Stimulated activated CD8-positive, alpha-beta memory T cell treated with anti-CD3 and anti-CD28 coated beads, Interleukin-12 subunit alpha, Interleukin-12 subunit beta, amount 100 ng/mL, for 24 hours (primary cell): ENCODE measurements around the gene TOX3.

Source experiments
- DNase-seq: peaks from one replicate; pipeline ENCODE4 v3.0.0-alpha.2; 2020; ENCODE audit errors: extremely low read depth

Gene TOX3

DNA sequence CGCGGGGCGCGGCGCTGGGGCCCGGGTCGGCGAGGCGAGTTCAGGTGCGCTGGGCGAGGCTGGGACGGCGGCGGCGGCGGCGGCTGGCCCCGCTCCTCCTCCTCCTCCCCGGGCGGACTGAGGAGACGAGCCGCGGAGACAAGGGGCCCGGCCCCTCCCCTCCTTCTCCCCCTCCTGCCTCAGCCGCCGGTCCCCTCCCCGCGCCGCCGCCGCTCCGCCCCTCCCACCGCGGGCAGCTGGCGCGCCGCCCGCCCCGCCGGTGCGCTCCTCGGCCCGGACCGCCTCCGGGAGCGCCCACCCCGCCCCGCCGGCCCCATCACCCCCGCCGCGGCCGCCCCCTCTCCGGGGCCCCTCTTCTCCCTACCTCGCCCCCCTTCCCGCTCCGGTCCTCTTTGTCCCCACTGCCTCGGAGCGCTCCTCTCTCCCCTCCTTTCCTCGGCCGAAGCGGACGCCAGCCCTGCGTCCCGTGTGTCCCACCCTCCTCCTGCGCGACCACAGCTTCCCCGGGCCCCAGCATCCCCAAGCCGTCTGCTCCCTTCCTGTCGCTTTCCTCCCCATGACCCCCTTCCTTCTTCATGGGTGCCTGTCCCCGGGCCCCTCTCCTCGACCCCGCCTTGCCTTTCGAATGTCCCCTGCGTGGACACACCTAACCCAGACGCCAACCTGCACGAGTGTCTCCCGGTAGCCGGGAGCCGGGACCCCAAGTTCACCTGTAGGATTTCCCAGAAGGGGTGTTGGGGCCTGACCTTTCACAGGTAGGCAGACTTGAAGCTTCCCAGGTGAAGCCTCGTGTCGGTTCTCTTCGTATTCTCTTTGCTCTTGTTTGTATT is at the start of gene TOX3:
TOX3 (minus strand) TSS at position 140 of the 830 bp plus-strand sequence. CDS start 420 bp downstream, outside the sequence.
- DNase-seq: no peak

GRCh38 chr16:52592778-52593177 is 45.8 kb upstream of the TOX3 start:
- no peak for DNase-seq

DNA sequence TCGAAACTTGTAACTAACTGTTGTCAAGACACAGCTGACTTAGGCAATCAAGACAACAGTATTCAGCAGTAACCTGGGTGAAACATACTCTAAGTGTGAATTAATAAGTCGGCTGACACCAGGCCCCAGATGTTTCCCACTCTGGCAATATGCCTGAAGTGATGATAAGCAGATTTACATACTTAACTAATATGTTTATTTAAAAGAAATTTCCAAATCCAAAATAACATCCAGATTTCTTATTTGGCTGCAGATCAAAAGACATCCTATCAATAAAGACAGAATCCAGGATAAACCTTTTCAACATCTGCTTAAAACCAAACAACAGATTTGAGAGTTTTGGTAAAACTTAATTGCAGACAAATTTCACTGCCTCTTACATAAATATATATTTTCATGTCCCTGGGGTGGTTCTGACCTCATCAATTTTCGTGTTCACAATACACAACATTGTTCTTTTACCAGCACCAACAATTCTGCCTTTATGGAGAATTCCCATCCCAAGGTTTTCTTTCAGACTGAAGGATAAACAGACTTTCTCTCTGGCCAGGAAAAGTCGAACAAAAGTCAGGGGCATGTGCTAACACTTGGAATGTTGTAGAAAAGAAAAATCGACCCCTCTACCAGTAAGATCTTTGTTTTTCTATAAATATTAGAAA is 45.1 kb upstream of the TOX3 start:
- no peak for DNase-seq

DNA sequence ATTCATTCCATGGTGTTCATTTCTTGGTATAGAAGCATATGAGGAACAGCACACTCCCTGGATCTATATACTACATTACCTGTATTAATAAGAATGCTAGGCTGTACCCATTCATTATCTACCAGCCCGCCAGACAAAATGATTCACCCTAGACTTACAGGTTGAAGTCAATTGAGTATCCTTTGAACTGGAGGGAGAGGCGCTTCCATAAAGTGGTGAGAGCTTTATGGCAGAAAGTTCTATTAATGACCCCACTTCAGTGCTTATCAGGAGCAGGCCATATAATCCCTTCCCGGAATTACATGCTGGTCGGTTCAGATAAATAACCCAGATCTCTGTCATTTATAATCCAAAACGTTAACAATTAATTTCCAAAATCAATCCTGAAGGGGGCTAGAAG is 44.5 kb upstream of the TOX3 start:
- DNase-seq: no peak

GRCh38 chr16:52586159-52586558 is 39.2 kb upstream of the TOX3 start:
- no peak for DNase-seq

- DNase-seq: no peak
Measured at GRCh38 chr16:52584354-52585320, 37.7 kb upstream of the TOX3 start.

GRCh38 chr16:52581530-52581929 is 34.6 kb upstream of the TOX3 start:
- DNase-seq: no peak

GRCh38 chr16:52580488-52580887 is 33.5 kb upstream of the TOX3 start:
- no peak for DNase-seq

GRCh38 chr16:52578829-52579498 is 32.0 kb upstream of the TOX3 start:
- no peak for DNase-seq

- no peak for DNase-seq
Measured at GRCh38 chr16:52578007-52578828, 31.3 kb upstream of the TOX3 start.

- DNase-seq: no peak
Measured at GRCh38 chr16:52577130-52577706, 30.3 kb upstream of the TOX3 start.

DNA sequence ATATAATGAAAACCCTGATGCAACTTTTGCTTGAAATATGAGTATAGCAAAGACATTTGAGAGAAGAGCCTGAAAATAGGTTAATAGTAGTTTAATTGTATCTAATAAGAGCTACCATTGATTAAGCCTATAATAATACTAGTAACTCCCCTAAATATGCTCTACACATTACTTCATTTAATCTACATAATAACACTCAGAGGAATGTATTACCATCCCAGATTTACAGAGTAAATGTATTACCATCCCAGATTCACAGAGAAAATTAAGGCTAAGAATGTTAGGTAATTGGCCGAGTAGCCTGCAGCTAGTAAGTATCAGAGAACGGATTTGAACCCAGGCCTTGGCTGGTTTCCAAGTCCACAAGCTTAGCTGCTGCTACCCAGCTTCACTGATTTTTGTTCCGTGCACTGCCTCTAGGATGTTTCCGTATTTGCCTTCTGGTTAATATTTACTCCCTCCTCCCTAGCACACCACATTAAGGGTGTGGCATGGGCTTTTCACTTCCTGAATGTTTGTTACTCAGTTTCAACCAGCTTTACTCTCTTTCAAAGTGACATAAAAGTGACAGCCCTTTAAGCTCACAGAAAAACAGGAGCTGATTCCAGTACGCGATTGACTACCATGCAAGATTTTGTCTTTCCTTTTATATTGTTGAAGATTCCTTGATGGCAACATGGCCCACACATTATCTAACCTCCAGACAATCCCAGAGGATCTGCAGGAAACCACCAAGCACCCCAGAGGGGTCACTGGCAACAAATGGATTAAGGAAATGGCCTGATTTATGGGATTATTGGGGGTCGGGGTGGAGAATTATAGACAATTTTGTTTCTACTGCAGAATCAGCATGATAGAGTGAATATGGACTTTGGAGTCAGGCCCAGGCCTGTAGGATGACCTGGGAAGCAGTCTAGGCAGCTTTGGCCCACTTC is 26.7 kb upstream of the TOX3 start:
- no peak for DNase-seq

GRCh38 chr16:52572656-52573055 is 25.7 kb upstream of the TOX3 start:
- no peak for DNase-seq

DNA sequence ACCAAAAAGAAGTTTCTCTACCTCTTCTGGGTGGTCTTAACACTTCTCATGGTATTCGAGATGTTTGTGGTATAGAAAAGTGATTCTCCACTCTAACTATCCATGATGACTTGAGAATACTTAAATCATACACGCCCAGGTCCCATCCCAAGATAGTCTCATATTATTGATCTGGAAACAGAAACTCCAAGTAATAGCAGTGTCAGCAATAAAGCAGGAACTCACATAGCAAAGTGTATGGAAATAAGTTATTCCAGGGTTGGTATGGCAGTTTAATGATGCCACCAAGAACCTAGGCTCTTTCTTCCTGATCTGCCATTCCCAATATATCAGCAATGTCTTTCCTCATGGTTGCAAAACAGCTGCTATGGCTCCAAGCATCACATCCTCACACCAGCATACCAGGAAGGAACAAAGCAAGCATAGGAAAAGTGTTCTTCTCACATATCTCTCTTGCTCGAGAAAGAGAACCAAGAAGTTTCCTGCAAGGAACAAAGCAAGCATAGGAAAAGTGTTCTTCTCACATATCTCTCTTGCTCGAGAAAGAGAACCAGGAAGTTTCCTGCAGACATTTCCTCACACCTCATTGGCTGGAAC is 23.6 kb upstream of the TOX3 start:
- no peak for DNase-seq

- DNase-seq: no peak
Measured at GRCh38 chr16:52569701-52570100, 22.8 kb upstream of the TOX3 start.

DNA sequence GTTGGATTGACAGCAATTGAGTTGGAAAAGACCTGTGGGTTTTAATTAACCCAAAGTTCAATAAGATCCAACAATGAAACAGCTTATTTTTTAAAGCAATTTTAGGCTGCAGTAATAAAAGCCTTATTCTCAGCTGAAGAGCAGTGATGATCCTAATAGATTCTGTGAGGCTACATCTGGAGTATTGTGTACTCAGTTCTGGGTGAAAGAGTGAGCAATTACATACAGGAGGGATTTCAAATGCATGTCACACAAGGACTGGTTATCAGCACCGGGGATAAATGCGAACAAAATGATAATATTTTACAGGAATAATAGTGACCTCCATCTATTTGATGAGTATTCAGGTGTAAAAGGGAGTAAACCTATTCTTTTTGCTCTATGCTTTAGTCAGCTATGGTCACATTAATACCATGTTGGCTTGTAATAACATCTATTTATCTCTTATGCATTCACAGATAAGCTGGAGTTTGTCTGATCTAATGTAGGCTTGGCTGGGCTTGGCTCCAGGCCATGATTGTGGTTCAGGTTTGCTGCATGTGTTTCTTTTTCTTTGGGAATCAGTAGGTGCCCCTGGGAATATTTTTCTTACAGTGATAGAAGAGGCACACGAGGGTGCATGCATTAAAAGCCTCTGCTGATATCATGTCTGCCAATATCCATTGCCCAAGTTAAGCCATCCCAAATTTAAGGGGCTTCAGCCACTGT is 22.2 kb upstream of the TOX3 start:
- DNase-seq: no peak

- no peak for DNase-seq
Measured at GRCh38 chr16:52568495-52568894, 21.6 kb upstream of the TOX3 start.

DNA sequence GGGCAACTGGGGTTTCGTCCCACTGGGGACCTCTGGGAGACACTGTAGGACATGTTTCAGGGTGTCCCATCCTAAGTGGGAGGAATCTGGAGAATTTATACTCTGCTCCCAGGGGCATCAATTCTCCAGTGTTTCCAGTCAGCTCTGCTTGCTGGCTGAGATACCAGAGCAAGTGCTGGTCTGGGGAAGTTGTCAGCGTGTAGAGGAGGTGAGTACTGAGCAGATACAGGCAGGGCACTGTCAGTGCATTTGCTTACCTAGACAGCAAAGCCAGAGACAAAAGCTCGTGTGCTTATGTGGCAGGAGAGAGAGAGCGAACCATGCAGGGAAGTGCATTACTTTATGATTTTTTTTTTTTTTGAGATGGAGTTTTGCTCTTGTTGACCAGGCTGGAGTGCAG is 20.2 kb upstream of the TOX3 start:
- no peak for DNase-seq
